HCT116 (cell line): ENCODE results near the gene JADE1. TPM values are rescaled to one million over a fixed set of nuclear protein-coding genes. Genes with fewer than 3 reads are reported as not detected.

ENCODE experiments used
- ATAC-seq: fragments of 200-7000 bp; cut with Tn5 transposase; 2 replicates; pipeline ENCODE4 v1.9.1; 2020; ENCODE audit warnings: mild to moderate bottlenecking, moderate library complexity
- BruUV-seq: library from RNA; stranded (reverse); fragments of 400-500 nt; replicated peaks from 2 replicates; lab custom pipeline; 2021; lab: Mats Ljungman, UMichigan
- CTCF ChIA-PET: fragments of 300-600 bp; sonication (Branson Sonifier 250); formaldehyde crosslinking; loops from one replicate; lab custom pipeline; 2021; ENCODE audit warnings: antibody characterized with exemption; lab: Charles Lee
- POLR2A ChIA-PET: fragments of 300-600, 350-600 bp; sonication (Branson Sonifier 250); formaldehyde crosslinking; loops from one replicate; lab custom pipeline; 2021; ENCODE audit warnings: antibody characterized with exemption; lab: Charles Lee
- RAD21 ChIA-PET, 2 experiments: fragments of 300-600 bp; sonication (Branson Sonifier 250); formaldehyde crosslinking; loops; one replicate each; lab custom pipeline; 2023; ENCODE audit warnings: low total read pairs in 2 of 2; ENCODE audit not compliant: uncharacterized antibody in 2 of 2, unreplicated experiment in 2 of 2, low non-redundant PET in 1 of 2; lab: Charles Lee
- DNase-seq: peaks from one replicate; pipeline ENCODE4 v3.0.0-alpha.2; 2010; ENCODE audit warnings: low read depth, low spot score
- H2AFZ ChIP-seq: fragments of 200-600 bp; shearing (Covaris generic), sonication (generic); 2 replicates; pipeline ENCODE4 v1.6.1; 2017; ENCODE audit warnings: low read depth, mixed run types, mixed read lengths, antibody characterized with exemption, low read length; ENCODE audit not compliant: poor library complexity, severe bottlenecking
- H3K27ac ChIP-seq: 2 replicates; pipeline ENCODE4 v1.5.1; 2012; ENCODE audit warnings: low read depth, low read length
- H3K27me3 ChIP-seq: fragments of 200-600 bp; sonication (generic); 2 replicates; pipeline ENCODE4 v1.6.1; 2016; ENCODE audit warnings: mixed run types, low read length, mixed read lengths; ENCODE audit not compliant: insufficient read depth
- H3K36me3 ChIP-seq, 2 experiments: fragments of 200-500 bp in 1 of 2; fragments of 200-600 bp in 1 of 2; sonication (Bioruptor generic) in 1 of 2; sonication (generic) in 1 of 2; 2 replicates each; pipeline versions ENCODE4 v1.5.1 to v1.6.1; 2014 to 2016; ENCODE audit warnings: low read length in 2 of 2, inconsistent platforms in 1 of 2, mixed read lengths in 1 of 2, mixed run types in 1 of 2; ENCODE audit not compliant: insufficient read depth in 2 of 2, control insufficient read depth in 1 of 2
- H3K4me1 ChIP-seq, 2 experiments: fragments of 200-600 bp in 1 of 2; sonication (generic) in 1 of 2; 2 replicates each; pipeline versions ENCODE4 v1.5.1 to v1.6.1; 2012 to 2017; ENCODE audit warnings: low read length in 2 of 2, inconsistent platforms in 1 of 2, mild to moderate bottlenecking in 1 of 2, mixed read lengths in 1 of 2, mixed run types in 1 of 2, moderate library complexity in 1 of 2; ENCODE audit not compliant: insufficient read depth in 2 of 2, control insufficient read depth in 1 of 2
- H3K4me2 ChIP-seq: fragments of 200-600 bp; sonication (generic); 2 replicates; pipeline ENCODE4 v1.6.1; 2017; ENCODE audit warnings: mixed run types, low read length, mixed read lengths
- H3K4me3 ChIP-seq, 2 experiments: fragments of 200-600 bp in 1 of 2; sonication (generic) in 1 of 2; replicated peaks in 1 of 2; 2 replicates each; pipeline ENCODE4 v1.5.1; 2011 to 2016; ENCODE audit warnings: low read length in 2 of 2, control low read depth in 1 of 2, low read depth in 1 of 2, mild to moderate bottlenecking in 1 of 2, mixed read lengths in 1 of 2, mixed run types in 1 of 2
- H3K79me2 ChIP-seq: fragments of 200-600 bp; sonication (generic); 2 replicates; pipeline ENCODE4 v1.6.1; 2017; ENCODE audit warnings: mild to moderate bottlenecking, mixed run types, low read length, moderate library complexity, mixed read lengths; ENCODE audit not compliant: insufficient read depth
- H3K9ac ChIP-seq: fragments of 200-600 bp; sonication (generic); 2 replicates; pipeline ENCODE4 v1.6.1; 2016; ENCODE audit warnings: low read length, mixed read lengths
- H3K9me2 ChIP-seq: fragments of 200-600 bp; sonication (generic), shearing (Covaris generic); 2 replicates; pipeline ENCODE4 v1.6.1; 2017; ENCODE audit warnings: mixed run types, mild to moderate bottlenecking, moderate library complexity; ENCODE audit not compliant: insufficient read depth
- H3K9me3 ChIP-seq, 2 experiments: fragments of 200-500 bp in 1 of 2; fragments of 200-600 bp in 1 of 2; sonication (Bioruptor generic) in 1 of 2; sonication (generic) in 1 of 2; 2 replicates each; pipeline ENCODE4 v1.6.1; 2014 to 2017; ENCODE audit warnings: low read length in 2 of 2, mixed read lengths in 2 of 2, inconsistent platforms in 1 of 2, low read depth in 1 of 2, mild to moderate bottlenecking in 1 of 2, mixed run types in 1 of 2, moderate library complexity in 1 of 2; ENCODE audit not compliant: control insufficient read depth in 1 of 2, insufficient read depth in 1 of 2
- H4K20me1 ChIP-seq: fragments of 200-600 bp; sonication (generic), shearing (Covaris generic); 2 replicates; pipeline ENCODE4 v1.6.1; 2017; ENCODE audit warnings: mixed run types, mild to moderate bottlenecking, moderate library complexity; ENCODE audit not compliant: insufficient read depth
- EZH2 ChIP-seq: fragments of 200-600 bp; sonication (generic); IDR thresholded peaks from 2 replicates; pipeline ENCODE4 v1.6.1; 2017; ENCODE audit warnings: antibody characterized with exemption, mixed run types
- POLR2AphosphoS5 ChIP-seq: IDR thresholded peaks from 2 replicates; pipeline ENCODE4 v1.6.1; 2011; ENCODE audit warnings: mild to moderate bottlenecking, low read depth, low read length, moderate library complexity
- RAD21 ChIP-seq: IDR thresholded peaks from 2 replicates; pipeline ENCODE4 v1.6.1; 2012; ENCODE audit warnings: low read depth, mild to moderate bottlenecking
- SIN3A ChIP-seq: IDR thresholded peaks from 2 replicates; pipeline ENCODE4 v1.6.1; 2012; ENCODE audit warnings: low read depth
- SRF ChIP-seq: IDR thresholded peaks from 2 replicates; pipeline ENCODE4 v1.6.1; 2012; ENCODE audit warnings: low read depth
- TCF7L2 ChIP-seq: IDR thresholded peaks from 2 replicates; pipeline ENCODE4 v1.7.0; 2011; ENCODE audit warnings: borderline replicate concordance, inconsistent platforms; ENCODE audit not compliant: insufficient read depth, insufficient read length; ENCODE audit errors: extremely low read depth
- ZNF274 ChIP-seq: fragments of 200-500 bp; sonication (Bioruptor generic); IDR thresholded peaks from 2 replicates; pipeline ENCODE4 v1.6.1; 2014; ENCODE audit warnings: mild to moderate bottlenecking, low read depth, low read length, inconsistent platforms
- intact Hi-C: fragments of 100-400 bp; cut with micrococcal nuclease; formaldehyde crosslinking; loops from 2 replicates; pipeline ENCODE4 v1.10.0; 2022
- total RNA-seq: library from RNA; stranded (reverse); gene quantifications from one replicate; pipeline ENCODE4 v1.2.1, GENCODE V29; 2021; ENCODE audit not compliant: unreplicated experiment
- TF ChIP-seq, protein P1 (sequence below): IDR thresholded peaks from 2 replicates; pipeline ENCODE4 v1.6.1; 2011; ENCODE audit warnings: mild to moderate bottlenecking, low read length, moderate library complexity; ENCODE audit not compliant: insufficient replicate concordance; ENCODE audit errors: extremely low read depth

JADE1 gene
- total RNA-seq, 1 experiment from 2014 or later, result 26.5 TPM

DNA sequence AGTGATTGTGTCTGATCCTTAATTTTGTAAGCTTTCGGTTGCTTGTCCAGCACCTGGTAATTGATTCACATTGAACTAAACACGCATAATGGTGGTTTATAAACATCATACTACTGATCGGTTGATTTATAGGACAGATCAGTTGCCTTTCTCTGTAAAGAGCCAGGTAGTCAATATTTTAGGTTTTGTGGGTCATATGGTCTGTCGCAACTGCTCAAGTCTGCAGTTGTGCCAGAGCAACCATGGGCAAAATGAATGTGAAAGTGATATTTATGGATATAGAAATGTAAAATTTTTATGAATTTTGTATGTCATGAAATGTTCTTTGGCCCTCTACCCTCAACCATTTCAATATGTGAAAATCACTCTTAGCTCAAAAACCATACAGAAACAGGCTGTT, 8.9 kb downstream of the JADE1 start:
- peaks cover 4 to 30% of the 10 kb centered on the region in 2 experiments; a peak in 3 of 4 replicates for H3K4me1 ChIP-seq
- intact Hi-C loops, result no loop called here
- no peak overlapping the region for H3K9ac ChIP-seq
- H3K9me2 ChIP-seq, result no peaks in the 10 kb centered on the region
- ChIA-PET RAD21 (no interaction called here), POLR2A (interaction anchor here (0.8 kb wide), 1 partner anchor 9 kb away, joined by 3 read pairs; the partner anchor contains the start of gene JADE1), CTCF (no interaction called here)
- H2AFZ ChIP-seq, result no peak overlapping the region
- peaks cover 82% of the 10 kb centered on the region for H3K79me2 ChIP-seq
- H3K9me3 ChIP-seq, result no peaks in the 10 kb centered on the region
- no peaks in the 10 kb centered on the region for H4K20me1 ChIP-seq
- ATAC-seq (no peak), DNase-seq (no peak)
- no peak overlapping the region for H3K4me2 ChIP-seq
- no peak overlapping the region for H3K27ac ChIP-seq
- no TSS peak for BruUV-seq
- H3K4me3 ChIP-seq, result no peak overlapping the region
- TF ChIP-seq RAD21 (no peak), SIN3A (no peak), SRF (no peak)
- TF ChIP-seq, protein P1, sequence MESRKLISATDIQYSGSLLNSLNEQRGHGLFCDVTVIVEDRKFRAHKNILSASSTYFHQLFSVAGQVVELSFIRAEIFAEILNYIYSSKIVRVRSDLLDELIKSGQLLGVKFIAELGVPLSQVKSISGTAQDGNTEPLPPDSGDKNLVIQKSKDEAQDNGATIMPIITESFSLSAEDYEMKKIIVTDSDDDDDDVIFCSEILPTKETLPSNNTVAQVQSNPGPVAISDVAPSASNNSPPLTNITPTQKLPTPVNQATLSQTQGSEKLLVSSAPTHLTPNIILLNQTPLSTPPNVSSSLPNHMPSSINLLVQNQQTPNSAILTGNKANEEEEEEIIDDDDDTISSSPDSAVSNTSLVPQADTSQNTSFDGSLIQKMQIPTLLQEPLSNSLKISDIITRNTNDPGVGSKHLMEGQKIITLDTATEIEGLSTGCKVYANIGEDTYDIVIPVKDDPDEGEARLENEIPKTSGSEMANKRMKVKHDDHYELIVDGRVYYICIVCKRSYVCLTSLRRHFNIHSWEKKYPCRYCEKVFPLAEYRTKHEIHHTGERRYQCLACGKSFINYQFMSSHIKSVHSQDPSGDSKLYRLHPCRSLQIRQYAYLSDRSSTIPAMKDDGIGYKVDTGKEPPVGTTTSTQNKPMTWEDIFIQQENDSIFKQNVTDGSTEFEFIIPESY, result no peak
- no peaks in the 10 kb centered on the region for H3K36me3 ChIP-seq
- no peaks in the 10 kb centered on the region for H3K27me3 ChIP-seq

DNA sequence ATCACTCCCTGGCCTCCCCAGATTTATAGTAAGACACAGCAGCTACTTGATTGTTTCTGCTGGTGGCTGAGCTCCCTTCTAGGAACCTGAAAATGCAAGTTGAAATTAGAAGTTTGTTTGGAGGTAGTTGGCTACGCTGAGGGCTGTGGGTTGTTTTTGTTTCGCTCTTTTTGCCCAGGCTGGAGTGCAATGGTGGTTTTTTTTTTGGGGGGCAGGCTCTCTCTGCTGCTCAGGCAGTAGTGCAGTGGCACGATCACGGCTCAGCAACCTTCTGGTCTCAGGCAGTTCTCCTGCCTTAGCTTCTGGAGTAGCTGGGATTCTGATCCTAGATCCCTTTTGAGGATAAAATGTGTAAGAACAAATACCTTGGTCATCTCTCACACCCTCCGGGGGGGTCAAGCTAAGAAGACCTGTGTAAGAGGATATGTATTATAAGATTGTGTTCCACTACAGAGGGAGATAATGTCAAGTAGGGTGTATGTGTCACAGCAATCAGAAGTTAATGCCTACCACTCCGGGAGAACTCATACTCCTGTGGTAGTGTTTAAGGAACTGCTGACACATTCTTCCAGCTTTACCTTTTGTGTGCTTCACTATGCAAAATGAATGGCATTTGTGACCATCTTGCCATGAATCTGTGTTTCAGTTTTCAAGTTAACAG, 9.7 kb downstream of the JADE1 start:
- no peak overlapping the region for H2AFZ ChIP-seq
- TF ChIP-seq TCF7L2, result no peak
- TF ChIP-seq EZH2, result no peak
- TF ChIP-seq POLR2AphosphoS5, result no peak
- TF ChIP-seq ZNF274, result no peak
- TF ChIP-seq, all 23 proteins: peak for 0
- ChIA-PET CTCF (no interaction called here), RAD21 (no interaction called here), POLR2A (interaction anchor here (0.8 kb wide), 1 partner anchor 9 kb away, joined by 3 read pairs; the partner anchor contains the start of gene JADE1)
- Histone ChIP-seq H4K20me1 (no peaks in the 10 kb centered on the region), H3K4me3 (no peak overlapping the region), H3K4me1 (peaks cover 0 to 28% of the 10 kb centered on the region in 2 experiments; a peak in 2 of 4 replicates), H3K36me3 (no peaks in the 10 kb centered on the region), H3K27me3 (no peaks in the 10 kb centered on the region), H3K9ac (no peak overlapping the region), H3K4me2 (no peak overlapping the region), H3K27ac (no peak overlapping the region), H3K9me2 (no peaks in the 10 kb centered on the region), H3K79me2 (peaks cover 79% of the 10 kb centered on the region), H3K9me3 (no peaks in the 10 kb centered on the region)
- ATAC-seq (no peak), DNase-seq (no peak)
- intact Hi-C loops, result no loop called here
- no TSS peak for BruUV-seq
